Activated naive CD8-positive, alpha-beta T cell treated with anti-CD3 and anti-CD28 coated beads for 36 hours (primary cell): ENCODE data around the gene OR4C15. TPM values are rescaled to one million over a fixed set of nuclear protein-coding genes. Genes with fewer than 3 reads are reported as not detected.

Experiments used
- DNase-seq: peaks from one replicate; pipeline ENCODE4 v3.0.0; 2021
- H3K27ac Mint-ChIP-seq: one replicate; pipeline ENCODE4 v1.8.0; 2022; ENCODE audit warnings: mild to moderate bottlenecking, moderate library complexity, mixed read lengths
- H3K27me3 Mint-ChIP-seq: one replicate; pipeline ENCODE4 v1.8.0; 2022; ENCODE audit warnings: mild to moderate bottlenecking, mixed read lengths
- H3K36me3 Mint-ChIP-seq: one replicate; pipeline ENCODE4 v1.8.0; 2021; ENCODE audit warnings: mild to moderate bottlenecking, mixed read lengths
- H3K4me1 Mint-ChIP-seq: one replicate; pipeline ENCODE4 v1.8.0; 2021; ENCODE audit warnings: mixed read lengths
- H3K4me3 Mint-ChIP-seq: one replicate; pipeline ENCODE4 v1.8.0; 2022; ENCODE audit warnings: mild to moderate bottlenecking, moderate library complexity, mixed read lengths
- H3K9me3 Mint-ChIP-seq: one replicate; pipeline ENCODE4 v1.8.0; 2022; ENCODE audit warnings: mixed read lengths
- total RNA-seq, 2 experiments: library from RNA; stranded (reverse); gene quantifications; one replicate each; pipeline ENCODE4 v1.2.3, GENCODE V29; 2021

Gene OR4C15
- not detected for total RNA-seq

GRCh38 chr11:55554169-55554568, at the start of gene OR4C15:
Gene OR4C15, plus strand, starts transcription at chr11:55554469. Its CDS starts 0 bp downstream, at chr11:55554469.
- Mint-ChIP-seq H3K9me3 (peaks cover 12% of the 10 kb centered on the region), H3K4me3 (no peak within 1 kb of the TSS), H3K27me3 (no peaks in the 10 kb centered on the region), H3K27ac (no peak within 1 kb of the TSS), H3K4me1 (no peaks in the 10 kb centered on the region), H3K36me3 (no peaks in the 10 kb centered on the region)
- no peak for DNase-seq

GRCh38 chr11:55571828-55572227, 17.6 kb downstream of the OR4C15 start, which contains the start of gene OR4C16:
Gene OR4C16, plus strand, starts transcription at chr11:55572128. Its CDS starts 0 bp downstream, at chr11:55572128.
- Mint-ChIP-seq H3K36me3 (peaks cover 2% of the 10 kb centered on the region), H3K27ac (no peak within 1 kb of the TSS), H3K4me1 (no peaks in the 10 kb centered on the region), H3K27me3 (no peaks in the 10 kb centered on the region), H3K4me3 (no peak within 1 kb of the TSS), H3K9me3 (peaks cover 16% of the 10 kb centered on the region)
- DNase-seq = no peak

GRCh38 chr11:55572548-55572947, 18.3 kb downstream of the OR4C15 start:
- no peak for DNase-seq
- H3K36me3 Mint-ChIP-seq = peaks cover 2% of the 10 kb centered on the region
- no peak overlapping the region for H3K27ac Mint-ChIP-seq
- no peak overlapping the region for H3K4me3 Mint-ChIP-seq
- peaks cover 19% of the 10 kb centered on the region for H3K9me3 Mint-ChIP-seq
- no peaks in the 10 kb centered on the region for H3K4me1 Mint-ChIP-seq
- no peaks in the 10 kb centered on the region for H3K27me3 Mint-ChIP-seq

Other genes with a start within 250 kb of the OR4C15 start
- not detected for gene OR4A16, start 211.3 kb upstream of the OR4C15 start, total RNA-seq
- not detected for gene OR4A15, start 186.5 kb upstream of the OR4C15 start, total RNA-seq
- not detected for gene OR4C16, start 17.7 kb downstream of the OR4C15 start, total RNA-seq
- gene OR4C11, start 53.2 kb downstream of the OR4C15 start, total RNA-seq = not detected
- not detected for gene OR4P4, start 80.6 kb downstream of the OR4C15 start, total RNA-seq
- gene OR4S2, start 93.9 kb downstream of the OR4C15 start, total RNA-seq = not detected
- gene OR4C6, start 107.7 kb downstream of the OR4C15 start, total RNA-seq = not detected
- not detected for gene OR5D13, start 219.0 kb downstream of the OR4C15 start, total RNA-seq
- not detected for gene OR5D14, start 241.1 kb downstream of the OR4C15 start, total RNA-seq